ENCODE data around the gene SLC29A1. TPM values are rescaled to one million over a fixed set of nuclear protein-coding genes. Genes with fewer than 3 reads are reported as not detected.

SLC29A1 gene
- total and polyA plus RNA-seq, 9 of the 15 experiments (the other 6 are each of a cell fraction or from before 2014, with no cell fraction given): 18.9 to 170 (median 57.7) TPM

DNA sequence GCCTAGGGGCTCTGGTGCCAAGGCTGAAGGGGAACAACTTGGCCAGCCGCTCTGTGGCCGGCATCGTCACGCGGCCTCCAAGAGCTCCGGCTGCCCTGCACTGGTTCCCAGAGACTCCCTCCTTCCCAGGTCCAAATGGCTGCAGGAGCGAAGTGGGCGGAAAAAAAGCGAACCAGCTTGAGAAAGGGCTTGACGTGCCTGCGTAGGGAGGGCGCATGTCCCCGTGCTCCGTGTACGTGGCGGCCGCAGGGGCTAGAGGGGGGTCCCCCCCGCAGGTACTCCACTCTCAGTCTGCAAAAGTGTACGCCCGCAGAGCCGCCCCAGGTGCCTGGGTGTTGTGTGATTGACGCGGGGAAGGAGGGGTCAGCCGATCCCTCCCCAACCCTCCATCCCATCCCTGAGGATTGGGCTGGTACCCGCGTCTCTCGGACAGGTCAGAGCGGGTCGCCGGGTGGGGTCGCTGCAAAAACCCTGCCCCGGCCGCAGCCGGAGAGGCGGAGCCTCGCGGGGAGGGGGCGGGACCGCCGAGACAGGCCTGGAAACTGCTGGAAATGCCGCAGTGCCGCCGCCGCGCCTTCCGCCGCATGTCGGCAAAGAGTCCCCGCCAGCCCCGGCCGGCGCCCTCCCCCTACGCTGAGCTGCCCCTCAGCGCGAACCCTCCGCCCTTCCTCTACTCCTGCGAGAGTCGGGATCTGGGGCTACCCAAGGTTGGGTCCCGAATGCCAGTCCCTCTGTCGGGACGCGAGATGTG, 22.7 kb downstream of the SLC29A1 start:
- H4K20me1 ChIP-seq (replicated peaks; ENCODE audit: control insufficient read depth, insufficient read depth, low read length): peaks cover 41% of the 10 kb centered on the region
- H3K79me2 ChIP-seq (ENCODE audit: control insufficient read depth, insufficient read depth, low read length): peaks cover 47% of the 10 kb centered on the region
- H3K27me3 ChIP-seq (ENCODE audit: control insufficient read depth in 2 of 2, insufficient read depth in 2 of 2, low read length in 2 of 2): no peaks in the 10 kb centered on the region
- intact Hi-C loops (cut with micrococcal nuclease) (loop anchor here (1.0 kb wide), 2 partner anchors 9 to 20 kb away; no protein-coding TSS in a partner anchor), in situ Hi-C loops (cut with MboI) (no loop called here)
- BruUV-seq (replicated peaks): no TSS peak
- H3K36me3 ChIP-seq (ENCODE audit: control insufficient read depth, insufficient read depth, low read length): peaks cover 41% of the 10 kb centered on the region
- 12% methylated on average over 51 of the region's 62 CpGs for whole genome bisulfite sequencing (ENCODE audit: insufficient coverage, low coverage, missing lambda C conversion rate)
- CTCF ChIA-PET (ENCODE audit: low intra/inter-chr PET ratio): no interaction called here
- FAIRE-seq: no peak
- H3K9me3 ChIP-seq (replicated peaks; ENCODE audit: control insufficient read depth, insufficient read depth, low read depth, low read length): no peaks in the 10 kb centered on the region
- H3K4me1 ChIP-seq (replicated peaks in 1 of 2; ENCODE audit: control insufficient read depth in 2 of 2, insufficient read depth in 2 of 2, low read length in 2 of 2): peaks cover 22 to 32% of the 10 kb centered on the region in 2 experiments
- POLR2A ChIA-PET: interaction anchor here (0.5 to 7.4 kb wide), 59 partner anchors 10 to 1249 kb away, joined by 3 to 144 read pairs (median 5); partner anchors contain the start of genes CAPN11, GTPBP2, NFKBIE and SLC29A1
- peak overlapping the region; percentile 94 for H3K4me3 ChIP-seq
- peak overlapping the region; percentile 98 for H3K27ac ChIP-seq (ENCODE audit: extremely low read depth, low read depth, low read length)
- H3K9ac ChIP-seq (ENCODE audit: insufficient read depth in 1 of 2, low read depth in 2 of 2, low read length in 2 of 2): peak overlapping the region; percentile 95 to 100
- H2AFZ ChIP-seq (ENCODE audit: low read depth, low read length): peak overlapping the region; percentile 85
- H3K9me1 ChIP-seq (ENCODE audit: control insufficient read depth, insufficient read depth, low read length): peaks cover 11% of the 10 kb centered on the region
- peak; percentile 81 for ATAC-seq
- DNase-seq (ENCODE audit: extremely low read depth in 1 of 4, low spot score in 3 of 4): peak; percentile 92 to 95 (median 94)
- H3K4me2 ChIP-seq (ENCODE audit: insufficient read depth, low read length): peak overlapping the region; percentile 99
- TF ChIP-seq, protein P1, sequence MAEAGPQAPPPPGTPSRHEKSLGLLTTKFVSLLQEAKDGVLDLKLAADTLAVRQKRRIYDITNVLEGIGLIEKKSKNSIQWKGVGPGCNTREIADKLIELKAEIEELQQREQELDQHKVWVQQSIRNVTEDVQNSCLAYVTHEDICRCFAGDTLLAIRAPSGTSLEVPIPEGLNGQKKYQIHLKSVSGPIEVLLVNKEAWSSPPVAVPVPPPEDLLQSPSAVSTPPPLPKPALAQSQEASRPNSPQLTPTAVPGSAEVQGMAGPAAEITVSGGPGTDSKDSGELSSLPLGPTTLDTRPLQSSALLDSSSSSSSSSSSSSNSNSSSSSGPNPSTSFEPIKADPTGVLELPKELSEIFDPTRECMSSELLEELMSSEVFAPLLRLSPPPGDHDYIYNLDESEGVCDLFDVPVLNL (CRISPR knock-in tag; IDR thresholded peaks at IDR 0.05; ENCODE audit: low read depth): peak; percentile 35; the same call in 1 of the 2 replicates
- TF ChIP-seq, protein P2, sequence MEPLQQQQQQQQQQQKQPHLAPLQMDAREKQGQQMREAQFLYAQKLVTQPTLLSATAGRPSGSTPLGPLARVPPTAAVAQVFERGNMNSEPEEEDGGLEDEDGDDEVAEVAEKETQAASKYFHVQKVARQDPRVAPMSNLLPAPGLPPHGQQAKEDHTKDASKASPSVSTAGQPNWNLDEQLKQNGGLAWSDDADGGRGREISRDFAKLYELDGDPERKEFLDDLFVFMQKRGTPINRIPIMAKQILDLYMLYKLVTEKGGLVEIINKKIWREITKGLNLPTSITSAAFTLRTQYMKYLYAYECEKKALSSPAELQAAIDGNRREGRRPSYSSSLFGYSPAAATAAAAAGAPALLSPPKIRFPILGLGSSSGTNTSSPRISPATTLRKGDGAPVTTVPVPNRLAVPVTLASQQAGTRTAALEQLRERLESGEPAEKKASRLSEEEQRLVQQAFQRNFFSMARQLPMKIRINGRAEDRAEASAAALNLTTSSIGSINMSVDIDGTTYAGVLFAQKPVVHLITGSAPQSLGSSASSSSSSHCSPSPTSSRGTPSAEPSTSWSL (CRISPR knock-in tag; IDR thresholded peaks at IDR 0.05; ENCODE audit: borderline replicate concordance): no peak
- TF ChIP-seq ZNF695 (CRISPR knock-in tag; IDR thresholded peaks at IDR 0.05) (no peak), CHD1 (IDR thresholded peaks at IDR 0.05; ENCODE audit: low read length) (peak; percentile 52), NR2C2 (CRISPR knock-in tag; IDR thresholded peaks at IDR 0.05) (peak; percentile 65; the same call in 1 of the 2 replicates), NR2C2 (tag; IDR thresholded peaks at IDR 0.05) (peak; percentile 69; the same call in 1 of the 2 replicates), XRCC5 (IDR thresholded peaks at IDR 0.05; ENCODE audit: low read depth, low read length) (no peak), RFX5 (IDR thresholded peaks at IDR 0.05; ENCODE audit: low read depth, low read length) (0 out of 2 replicates have a peak, but pooled peaks have one; percentile 18), TOE1 (IDR thresholded peaks at IDR 0.05; ENCODE audit: borderline replicate concordance) (no peak), TOE1 (CRISPR knock-in tag; IDR thresholded peaks at IDR 0.05; ENCODE audit: borderline replicate concordance, low read depth) (no peak), YY1 (IDR thresholded peaks at IDR 0.05; ENCODE audit: borderline replicate concordance in 1 of 3, control insufficient read depth in 1 of 3, extremely low read depth in 1 of 3, insufficient read depth in 3 of 3, insufficient read length in 1 of 3, insufficient replicate concordance in 2 of 3, low read depth in 1 of 3, low read length in 2 of 3) (peak in 2 of 3 experiments; percentile 63 to 77), GATAD2B (IDR thresholded peaks at IDR 0.05; ENCODE audit: borderline replicate concordance) (peak; percentile 58; the same call in 1 of the 2 replicates), TCF3 (CRISPR knock-in tag; IDR thresholded peaks at IDR 0.05) (peak; percentile 27; the same call in 1 of the 2 replicates)
- TF ChIP-seq, protein P3, sequence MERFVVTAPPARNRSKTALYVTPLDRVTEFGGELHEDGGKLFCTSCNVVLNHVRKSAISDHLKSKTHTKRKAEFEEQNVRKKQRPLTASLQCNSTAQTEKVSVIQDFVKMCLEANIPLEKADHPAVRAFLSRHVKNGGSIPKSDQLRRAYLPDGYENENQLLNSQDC (CRISPR knock-in tag; IDR thresholded peaks at IDR 0.05): peak; percentile 61; the same call in 1 of the 2 replicates
- TF ChIP-seq, protein P4, sequence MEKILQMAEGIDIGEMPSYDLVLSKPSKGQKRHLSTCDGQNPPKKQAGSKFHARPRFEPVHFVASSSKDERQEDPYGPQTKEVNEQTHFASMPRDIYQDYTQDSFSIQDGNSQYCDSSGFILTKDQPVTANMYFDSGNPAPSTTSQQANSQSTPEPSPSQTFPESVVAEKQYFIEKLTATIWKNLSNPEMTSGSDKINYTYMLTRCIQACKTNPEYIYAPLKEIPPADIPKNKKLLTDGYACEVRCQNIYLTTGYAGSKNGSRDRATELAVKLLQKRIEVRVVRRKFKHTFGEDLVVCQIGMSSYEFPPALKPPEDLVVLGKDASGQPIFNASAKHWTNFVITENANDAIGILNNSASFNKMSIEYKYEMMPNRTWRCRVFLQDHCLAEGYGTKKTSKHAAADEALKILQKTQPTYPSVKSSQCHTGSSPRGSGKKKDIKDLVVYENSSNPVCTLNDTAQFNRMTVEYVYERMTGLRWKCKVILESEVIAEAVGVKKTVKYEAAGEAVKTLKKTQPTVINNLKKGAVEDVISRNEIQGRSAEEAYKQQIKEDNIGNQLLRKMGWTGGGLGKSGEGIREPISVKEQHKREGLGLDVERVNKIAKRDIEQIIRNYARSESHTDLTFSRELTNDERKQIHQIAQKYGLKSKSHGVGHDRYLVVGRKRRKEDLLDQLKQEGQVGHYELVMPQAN (IDR thresholded peaks at IDR 0.05; ENCODE audit: borderline replicate concordance): peak; percentile 69; the same call in 1 of the 2 replicates
